GM19455 (cell line): ENCODE results near the gene B4GALNT2.
"Not testable (repeated sequence)": the region's sequence is repeated elsewhere in the genome, so short reads cannot be mapped to it uniquely, and the experiment has no call there.

Experiments used
- ATAC-seq: cut with Tn5 transposase; IDR thresholded peaks from one replicate; pipeline ENCODE4 v1.9.1; 2021; ENCODE audit not compliant: unreplicated experiment

The B4GALNT2 gene

DNA sequence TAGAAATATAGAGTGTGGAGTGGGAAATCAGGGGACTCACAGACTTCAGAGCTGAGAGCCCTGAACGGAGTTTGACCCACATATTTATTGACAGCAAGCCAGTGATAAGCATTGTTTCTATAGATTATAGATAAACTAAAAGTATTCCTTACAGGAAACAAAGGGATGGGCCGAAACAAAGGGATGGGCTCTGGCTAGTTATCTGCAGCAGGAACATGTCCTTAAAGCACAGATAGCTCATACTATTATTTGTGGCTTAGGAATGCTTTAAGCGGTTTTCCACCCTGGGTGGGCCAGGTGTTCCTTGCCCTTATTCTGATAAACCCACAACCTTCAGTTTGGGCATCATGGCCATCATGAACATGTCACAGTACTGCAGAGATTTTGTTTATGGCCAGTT lies 38.1 kb downstream of the B4GALNT2 start:
- not testable (repeated sequence) for ATAC-seq

DNA sequence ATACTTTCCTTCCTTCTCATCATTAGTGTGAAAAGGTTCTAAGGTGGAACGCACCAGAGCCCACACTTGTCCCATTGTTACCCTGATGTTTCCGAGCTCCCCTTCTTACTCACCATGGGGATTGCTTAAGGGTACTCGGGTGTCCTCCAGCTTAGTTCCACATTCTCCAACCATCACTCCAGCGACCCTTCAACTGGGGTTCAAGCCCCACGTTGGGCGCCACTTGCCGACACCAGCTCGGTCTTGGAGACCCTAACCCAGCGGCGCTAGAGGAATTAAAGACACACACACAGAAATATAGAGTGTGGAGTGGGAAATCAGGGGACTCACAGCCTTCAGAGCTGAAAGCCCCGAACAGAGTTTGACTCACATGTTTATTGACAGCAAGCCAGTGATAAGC lies 43.4 kb downstream of the B4GALNT2 start:
- ATAC-seq = not testable (repeated sequence)

DNA sequence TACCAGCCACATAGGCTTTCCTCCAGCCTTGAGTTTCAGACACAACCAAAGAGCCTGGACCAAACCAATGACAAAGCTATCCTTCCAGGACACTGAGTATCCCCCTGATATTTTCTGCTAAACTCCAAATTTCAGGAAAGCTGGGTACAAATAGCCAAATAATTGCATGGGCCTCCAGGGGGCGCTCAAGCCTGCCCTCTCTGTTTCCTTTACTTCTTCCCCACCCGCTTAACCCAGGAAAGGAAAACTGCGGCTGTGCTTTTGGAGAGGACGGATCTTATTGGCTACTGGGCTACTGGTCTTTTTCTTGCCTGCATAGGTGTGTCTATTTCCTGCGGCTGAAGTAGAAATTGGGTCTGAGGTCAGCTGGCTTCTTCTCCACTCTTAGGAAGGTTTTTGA lies 47.7 kb downstream of the B4GALNT2 start:
- no peak for ATAC-seq

DNA sequence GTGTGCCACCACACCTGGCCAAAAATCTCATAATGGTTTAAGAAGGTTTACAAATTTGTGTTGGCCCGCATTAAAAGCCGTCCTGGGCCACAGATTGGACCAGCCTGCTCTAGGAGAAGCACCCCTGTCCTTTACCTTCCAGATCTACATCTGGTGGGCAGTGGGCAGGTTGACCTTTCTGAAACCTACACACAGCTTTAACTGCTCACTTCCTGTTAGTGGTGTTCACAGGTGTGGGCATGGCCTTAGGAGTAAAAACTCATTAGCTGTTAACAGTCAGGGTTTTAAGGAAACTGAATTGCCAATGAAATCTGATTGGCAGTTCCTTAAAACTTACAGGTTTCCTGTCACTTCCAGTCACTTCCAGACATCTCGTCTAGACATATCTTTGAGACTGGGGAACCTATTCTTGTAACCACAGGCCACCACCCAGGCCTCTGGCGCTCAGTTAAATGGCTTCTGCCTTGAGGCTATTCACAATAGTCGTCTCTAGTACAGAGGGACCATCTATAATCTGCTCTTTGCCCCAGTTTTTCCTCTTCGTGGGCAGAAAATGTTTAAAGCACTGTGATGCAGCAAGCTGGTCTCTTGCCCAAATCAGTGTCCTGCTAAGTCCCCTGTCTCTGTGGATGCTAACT lies 48.5 kb downstream of the B4GALNT2 start:
- ATAC-seq = no peak

DNA sequence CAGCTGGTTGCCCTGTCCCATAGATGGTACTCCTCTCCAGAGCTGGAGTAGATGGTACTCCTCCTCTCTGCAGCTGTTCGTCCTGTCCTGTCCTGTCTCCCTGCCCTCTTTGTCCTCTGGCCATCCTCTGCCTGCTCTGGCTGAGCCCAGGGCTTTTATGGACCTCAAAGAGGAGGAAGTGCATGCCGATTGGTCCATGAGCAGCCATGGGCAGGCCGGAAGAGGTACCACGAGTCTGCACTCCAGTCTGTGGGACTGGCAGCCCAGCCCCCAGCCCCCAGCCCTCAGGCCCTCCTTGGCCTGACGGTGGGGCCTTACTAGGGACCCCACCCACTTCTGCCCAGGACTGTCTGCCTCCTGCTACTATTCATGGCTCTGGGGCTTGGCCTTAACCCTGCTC lies 50.8 kb downstream of the B4GALNT2 start:
- ATAC-seq = no peak

DNA sequence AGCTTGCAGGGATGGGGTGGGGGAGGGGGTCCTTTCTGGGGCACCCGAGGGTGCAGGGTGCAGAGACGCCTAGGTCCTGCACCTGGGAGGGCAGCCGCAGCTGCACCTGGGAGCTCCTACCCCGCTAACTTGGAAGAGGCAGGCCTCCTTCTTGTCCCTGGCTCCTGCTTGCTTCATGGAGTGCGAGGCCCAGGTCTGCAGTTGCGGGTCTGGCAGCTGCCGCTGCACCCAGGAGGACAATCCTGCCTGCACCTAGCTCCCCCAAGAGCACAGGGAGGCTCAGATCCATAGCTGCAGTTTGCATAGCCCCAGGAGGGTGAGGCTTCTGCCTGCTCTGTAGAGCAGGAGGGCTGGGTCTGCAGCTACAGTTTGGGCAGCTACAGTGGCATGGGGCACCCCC lies 51.2 kb downstream of the B4GALNT2 start:
- ATAC-seq = no peak

DNA sequence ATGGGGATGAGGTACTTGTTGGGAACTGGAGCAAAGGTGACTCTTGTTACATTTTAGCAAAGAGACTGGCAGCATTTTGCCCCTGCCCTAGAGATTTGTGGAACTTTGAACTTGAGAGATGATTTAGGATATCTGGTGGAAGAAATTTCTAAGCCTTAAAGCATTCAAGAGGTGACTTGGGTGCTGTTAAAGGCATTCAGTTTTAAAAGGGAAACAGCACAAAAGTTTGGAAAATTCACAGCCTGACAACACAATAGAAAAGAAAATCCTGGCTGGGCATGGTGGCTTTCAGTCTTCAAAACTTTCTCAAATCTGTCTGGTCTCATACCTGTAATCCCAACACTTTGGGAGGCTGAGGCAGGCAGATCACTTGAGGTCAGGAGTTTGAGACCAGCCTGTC lies 52.0 kb downstream of the B4GALNT2 start:
- not testable (repeated sequence) for ATAC-seq

DNA sequence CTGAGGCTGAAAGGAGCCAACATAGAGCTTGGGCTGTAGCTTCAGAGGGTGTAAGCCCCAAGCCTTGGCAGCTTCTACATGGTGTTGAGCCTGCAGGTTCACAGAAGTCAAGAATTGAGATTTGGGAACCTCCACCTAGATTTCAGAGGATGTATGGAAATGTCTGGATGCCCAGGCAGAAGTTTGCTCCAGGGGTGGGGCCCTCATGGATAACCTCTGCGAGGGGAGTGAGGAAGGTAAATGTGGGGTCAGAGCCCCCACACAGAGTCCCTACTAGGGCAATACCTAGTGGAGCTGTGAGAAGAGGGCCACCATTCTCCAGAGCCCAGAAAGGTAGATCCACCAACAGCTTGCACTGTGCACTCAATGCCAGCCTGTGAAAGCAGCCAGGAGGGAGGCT lies 52.8 kb downstream of the B4GALNT2 start:
- ATAC-seq = not testable (repeated sequence)

DNA sequence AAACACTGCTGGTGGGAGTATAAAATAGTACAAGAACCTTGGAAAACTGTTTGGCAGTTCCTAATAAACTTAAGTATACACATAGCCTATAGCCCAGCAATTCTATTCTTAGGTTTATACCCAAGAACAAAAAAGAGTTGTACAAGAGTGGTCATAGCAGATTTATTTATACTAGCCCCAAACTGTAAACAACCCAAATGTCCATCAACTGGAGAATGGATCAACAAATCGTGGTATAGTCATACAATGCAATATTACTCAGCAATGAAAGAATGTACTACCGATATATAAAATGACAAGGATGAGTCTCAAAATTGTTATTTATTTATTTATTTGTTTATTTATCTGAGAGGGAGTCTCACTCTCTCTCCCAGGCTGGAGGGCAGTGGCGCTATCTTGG lies 54.7 kb downstream of the B4GALNT2 start:
- ATAC-seq = no peak

DNA sequence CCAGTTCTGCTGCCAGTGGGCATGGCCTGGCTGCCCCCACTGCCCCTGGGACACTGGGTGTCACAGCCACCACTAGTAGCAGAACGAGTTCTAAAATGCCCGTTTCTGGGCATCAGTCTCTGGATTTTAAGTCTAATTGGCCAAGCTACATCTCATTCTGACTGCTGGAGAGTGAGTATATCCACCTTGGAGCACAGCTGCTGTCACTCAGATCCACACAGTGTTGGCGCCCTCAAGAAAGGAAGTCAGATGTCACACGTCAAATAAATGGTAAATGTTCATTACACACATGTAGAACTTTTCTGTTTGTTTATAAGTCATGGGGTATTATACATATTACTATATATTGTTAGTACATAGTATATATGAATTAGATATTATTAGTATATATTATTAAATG lies 58.4 kb downstream of the B4GALNT2 start:
- no peak for ATAC-seq

DNA sequence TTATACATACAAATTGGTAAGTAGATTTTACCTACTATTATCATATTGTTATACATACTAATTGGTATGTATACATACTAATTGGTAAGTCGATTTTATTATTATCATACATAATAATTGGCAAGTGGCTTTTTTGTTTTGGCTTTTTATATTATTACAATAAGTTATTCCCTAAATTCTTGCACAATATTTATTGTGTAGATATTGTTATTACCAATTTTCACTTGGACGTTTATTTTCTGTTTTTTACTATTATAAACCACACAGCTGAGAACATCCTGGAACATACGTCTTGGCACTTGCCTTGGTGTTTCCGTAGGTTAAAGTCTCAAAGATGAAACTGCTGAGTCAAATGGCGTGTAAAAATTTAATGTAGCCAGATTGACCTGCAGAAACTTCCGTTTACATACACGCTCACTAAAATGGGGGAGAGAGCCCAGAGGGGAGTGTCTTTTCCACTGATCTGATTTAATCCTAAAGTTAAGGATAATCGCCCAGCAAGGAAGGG lies 58.9 kb downstream of the B4GALNT2 start:
- no peak for ATAC-seq

DNA sequence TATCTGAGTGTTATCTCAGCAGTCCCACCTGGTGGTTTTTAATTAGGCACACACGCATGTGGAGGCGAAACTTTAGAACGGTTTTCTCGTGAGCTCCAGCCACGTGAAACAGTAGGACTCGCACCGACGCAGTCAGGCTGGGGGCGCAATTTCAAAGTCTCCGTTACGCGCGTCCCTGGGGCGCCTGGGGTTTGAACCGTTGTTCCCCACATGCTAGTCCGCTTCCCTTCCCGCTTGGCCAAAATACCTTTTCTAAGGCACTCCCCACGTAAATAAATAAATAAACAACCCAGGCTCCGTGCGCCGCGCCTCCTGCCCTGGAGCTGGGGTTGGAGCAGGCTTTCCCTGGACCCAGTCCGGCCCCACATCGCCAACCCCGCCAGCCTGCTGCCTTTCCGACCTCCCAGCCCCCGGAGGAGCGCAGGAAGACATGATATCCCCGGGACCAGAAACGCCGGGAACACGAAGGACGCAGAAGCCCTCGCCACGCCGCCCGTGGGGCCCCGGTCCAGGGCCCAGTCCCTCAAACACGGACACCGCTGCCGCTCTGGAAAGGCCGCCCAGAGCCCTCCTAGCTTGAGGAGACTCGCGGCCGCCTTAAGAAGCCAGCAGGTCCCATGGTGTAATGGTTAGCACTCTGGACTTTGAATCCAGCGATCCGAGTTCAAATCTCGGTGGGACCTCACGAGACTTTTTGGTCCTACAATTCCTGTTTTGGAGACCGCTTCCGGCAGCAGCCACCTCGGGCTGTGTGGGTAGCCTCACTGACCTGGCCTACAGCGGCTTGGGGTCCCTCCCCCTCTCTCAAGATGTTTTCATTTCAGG lies 59.6 kb downstream of the B4GALNT2 start:
- ATAC-seq = peak; percentile 47

DNA sequence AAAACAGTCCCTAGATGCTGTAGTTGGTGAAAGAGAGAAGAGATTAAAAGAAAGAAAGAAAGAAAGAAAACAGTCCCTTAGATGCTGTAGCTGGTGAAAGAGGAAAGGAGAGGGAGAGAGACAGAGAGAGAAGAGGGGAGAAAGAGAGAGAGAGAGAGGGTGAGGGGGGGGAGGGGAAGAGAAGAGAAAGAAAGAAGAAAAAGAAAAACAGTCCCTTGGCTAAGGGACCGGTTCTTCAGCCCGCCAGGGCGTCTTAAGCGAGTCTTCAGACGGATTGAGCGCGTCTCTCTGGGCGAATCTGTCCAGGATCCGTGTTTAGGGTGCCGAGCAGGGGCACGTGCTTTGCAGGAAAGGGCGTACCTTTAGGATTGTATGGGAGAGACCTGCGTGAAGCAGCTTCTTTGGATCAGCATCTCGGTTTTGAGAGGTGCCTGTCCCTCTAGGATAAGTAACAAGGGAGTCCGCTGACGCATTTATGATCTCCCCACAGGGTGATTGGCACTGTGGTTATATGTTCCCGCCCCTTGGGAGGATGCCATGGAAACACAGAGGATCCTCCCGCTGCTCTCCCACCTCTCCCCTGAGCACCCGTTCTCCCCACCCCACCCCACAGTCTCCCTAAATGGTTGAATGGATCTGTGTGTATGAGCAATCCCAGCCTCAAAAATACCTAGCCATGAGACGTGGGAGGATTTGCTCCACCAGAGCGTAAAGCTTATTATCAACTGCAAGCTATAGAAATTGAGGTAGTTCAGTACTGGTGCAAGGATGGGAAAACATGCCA lies 61.1 kb downstream of the B4GALNT2 start:
- ATAC-seq = no peak

DNA sequence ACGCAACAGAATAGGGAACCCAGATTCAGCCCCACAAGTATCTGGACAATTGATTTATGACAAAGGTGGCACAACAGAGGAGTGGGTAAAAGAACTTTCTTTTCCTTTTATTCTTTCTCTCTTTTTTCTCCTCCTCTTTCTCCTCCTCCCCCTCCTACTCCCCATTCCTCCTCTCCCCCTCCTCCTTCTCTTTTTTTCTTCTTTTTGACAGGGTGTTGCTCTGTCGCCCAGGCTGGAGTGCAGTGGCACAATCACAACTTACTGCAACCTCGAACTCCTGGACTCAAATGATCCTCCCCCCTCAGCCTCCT lies 61.7 kb downstream of the B4GALNT2 start:
- no peak for ATAC-seq

DNA sequence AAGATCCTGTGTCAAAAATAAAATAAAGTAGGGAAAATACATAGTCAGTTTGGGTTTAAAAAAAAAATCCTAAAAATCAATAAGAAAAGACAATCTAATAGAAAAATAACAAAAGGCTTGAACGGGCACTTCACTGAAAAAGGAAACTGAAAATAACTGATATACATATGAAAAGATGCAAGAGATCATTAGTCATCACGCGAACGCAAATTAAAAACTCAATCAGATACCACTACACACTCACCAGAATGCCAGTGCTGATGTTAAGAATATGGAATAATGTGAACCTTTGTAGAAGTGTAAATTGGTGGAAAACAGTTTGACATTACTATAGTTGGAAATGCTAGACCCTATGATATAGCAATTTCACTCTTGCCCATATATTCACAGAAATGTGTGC lies 63.2 kb downstream of the B4GALNT2 start:
- no peak for ATAC-seq

DNA sequence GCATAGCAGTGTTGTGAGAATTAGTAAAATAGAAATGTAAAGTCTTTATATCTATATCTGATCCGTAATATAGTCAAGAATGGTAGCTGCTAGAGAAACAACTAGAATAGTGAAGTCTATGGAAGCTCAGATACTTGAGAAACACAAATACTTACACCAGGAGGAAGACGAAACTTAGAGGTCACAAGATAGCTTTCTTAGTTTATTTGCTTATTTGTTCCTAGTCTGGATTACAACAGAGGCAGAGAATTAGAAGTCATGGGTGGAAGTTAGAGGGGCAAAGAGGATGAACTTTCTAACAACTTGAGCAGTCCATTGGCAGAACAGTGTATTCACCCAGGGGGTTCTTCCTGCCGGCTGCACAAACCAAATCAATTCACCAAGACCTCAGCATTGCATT lies 64.0 kb downstream of the B4GALNT2 start:
- no peak for ATAC-seq

DNA sequence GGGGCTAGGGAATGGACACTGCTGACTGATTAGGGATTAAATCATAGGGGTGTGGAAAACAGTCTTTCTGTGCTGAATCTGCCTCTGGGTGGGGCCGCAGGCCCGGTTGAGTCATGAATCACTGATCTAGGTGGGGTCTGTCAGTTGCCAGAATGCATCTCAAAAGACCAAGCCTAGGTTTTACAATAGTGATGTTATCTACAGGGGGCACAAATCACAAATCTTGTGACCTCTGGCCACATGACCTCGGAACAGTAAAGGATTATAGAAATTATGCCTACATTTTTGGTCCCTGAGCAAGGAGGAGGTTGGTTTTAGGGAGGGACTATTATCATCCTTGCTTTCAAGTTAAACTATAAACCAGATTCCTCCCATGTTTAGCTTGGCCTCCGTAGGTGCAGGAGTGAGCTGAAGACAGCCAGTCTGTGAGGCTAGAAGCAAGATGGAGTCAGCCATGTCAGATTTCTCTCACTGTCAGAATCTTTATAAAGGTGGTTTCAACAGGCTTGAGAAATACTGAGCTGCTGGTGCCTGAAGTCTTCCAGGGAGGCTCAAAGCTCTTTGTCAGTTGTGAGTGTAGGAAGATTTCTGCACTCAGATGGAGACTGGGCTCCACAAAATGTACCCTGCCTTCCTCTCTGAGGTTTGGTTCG lies 64.9 kb downstream of the B4GALNT2 start:
- no peak for ATAC-seq

DNA sequence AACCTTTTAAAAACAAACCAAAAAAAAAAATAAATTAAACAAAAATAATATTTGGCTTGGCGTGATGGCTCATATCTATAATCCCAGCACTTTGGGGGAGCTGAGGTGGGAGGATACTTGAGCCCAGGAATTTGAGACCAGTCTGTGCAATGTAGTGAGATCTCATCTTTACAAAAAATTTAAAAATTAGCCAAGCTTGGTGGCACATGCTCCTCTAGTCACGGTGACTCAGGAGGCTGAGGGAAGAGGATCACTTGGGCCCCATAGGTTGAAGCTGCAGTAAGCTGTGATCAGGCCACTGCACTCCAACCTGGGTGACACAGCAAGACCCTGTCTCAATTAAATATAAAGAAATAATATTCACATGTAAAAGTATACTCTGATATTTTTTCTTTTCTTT lies 65.6 kb downstream of the B4GALNT2 start:
- ATAC-seq = no peak

DNA sequence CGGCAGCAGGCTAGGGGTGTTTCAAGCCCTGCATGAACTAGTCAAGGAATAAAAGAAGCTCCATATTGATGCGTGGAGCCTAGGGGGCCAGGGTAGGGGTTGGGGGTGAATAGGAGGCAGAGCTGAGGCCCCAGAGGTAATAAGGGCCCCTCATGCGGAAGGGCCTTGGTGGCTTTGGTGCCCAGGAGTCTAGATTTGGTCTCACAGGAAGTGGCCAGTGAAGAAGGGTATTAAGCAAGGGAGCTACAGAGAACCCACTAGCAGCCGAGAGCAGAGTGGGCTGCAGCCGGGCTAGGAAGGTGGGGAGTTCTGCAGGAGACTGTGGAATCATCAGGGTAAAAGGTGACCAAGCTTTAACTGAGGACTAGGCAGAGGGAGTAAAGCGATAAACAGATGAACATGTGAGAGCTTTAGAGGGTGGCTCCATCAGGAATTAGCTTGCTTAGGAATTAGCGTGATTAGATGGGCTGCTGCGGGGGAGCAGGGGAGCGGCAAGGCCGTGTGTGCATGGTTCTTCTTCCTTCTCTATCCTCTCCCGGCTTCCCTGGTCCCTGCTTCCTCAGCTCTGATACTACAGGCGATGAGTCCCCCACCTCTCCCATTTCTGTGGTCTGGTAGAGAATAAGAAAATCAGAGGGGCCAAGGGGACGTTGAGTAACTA lies 68.0 kb downstream of the B4GALNT2 start:
- ATAC-seq = no peak

DNA sequence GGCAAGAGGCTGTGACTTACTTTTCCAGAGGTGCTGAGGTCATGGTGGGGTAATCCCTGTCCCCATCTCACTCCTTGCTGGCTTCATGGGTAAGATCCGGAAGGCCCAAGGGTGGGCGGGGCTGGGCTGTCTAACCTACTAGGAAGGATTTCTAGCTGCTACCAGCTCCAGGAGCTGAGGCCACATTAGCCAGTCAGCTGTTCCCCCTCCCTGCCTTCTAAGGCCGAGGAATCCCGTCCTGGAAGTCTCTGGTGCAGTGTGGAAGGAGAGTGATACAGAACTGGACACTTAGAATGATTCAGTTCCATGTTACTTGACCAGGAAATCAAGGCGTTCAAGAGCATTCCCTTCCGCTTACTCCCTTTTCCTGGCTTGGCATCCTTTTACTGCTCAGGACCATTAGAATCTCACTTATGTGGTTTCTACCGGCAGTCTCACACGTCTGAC lies 68.9 kb downstream of the B4GALNT2 start:
- no peak for ATAC-seq

DNA sequence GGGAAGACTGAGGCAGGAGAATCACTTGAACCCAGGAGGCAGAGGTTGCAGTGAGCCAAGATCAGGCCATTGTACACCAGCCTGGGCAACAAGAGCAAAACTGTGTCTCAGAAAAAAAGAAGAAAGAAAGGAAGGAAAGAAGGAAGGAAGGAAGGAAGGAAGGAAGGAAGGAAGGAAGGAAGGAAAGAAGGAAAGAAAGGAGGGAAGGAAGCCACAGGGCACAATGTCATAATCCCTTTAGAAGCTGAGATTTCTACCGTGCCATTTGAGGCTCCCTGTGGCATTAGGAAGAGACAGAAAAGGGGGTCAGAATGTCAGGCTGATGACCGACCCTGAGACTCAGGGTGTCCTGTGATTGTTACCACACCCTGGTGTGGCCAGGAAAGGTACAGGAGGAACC lies 71.2 kb downstream of the B4GALNT2 start:
- no peak for ATAC-seq
